Nephron (organoid): ENCODE results near the gene LYPD6.

Source experiments
- H3K27ac Mint-ChIP-seq, 3 experiments: 2 replicates each; pipeline ENCODE4 v1.8.0; 2020; ENCODE audit warnings: mixed read lengths in 3 of 3, mild to moderate bottlenecking in 2 of 3, moderate library complexity in 1 of 3
- H3K27me3 Mint-ChIP-seq: 2 replicates; pipeline ENCODE4 v1.8.0; 2021; ENCODE audit warnings: low read depth, mild to moderate bottlenecking, moderate library complexity, mixed read lengths
- H3K36me3 Mint-ChIP-seq: 2 replicates; pipeline ENCODE4 v1.8.0; 2020; ENCODE audit warnings: low read depth, mixed read lengths
- H3K4me1 Mint-ChIP-seq: 2 replicates; pipeline ENCODE4 v1.8.0; 2020; ENCODE audit warnings: mixed read lengths
- H3K4me3 Mint-ChIP-seq, 3 experiments: 2 replicates each; pipeline ENCODE4 v1.8.0; 2020; ENCODE audit warnings: mild to moderate bottlenecking in 3 of 3, mixed read lengths in 3 of 3, moderate library complexity in 2 of 3
- H3K9me3 Mint-ChIP-seq: 2 replicates; pipeline ENCODE4 v1.8.0; 2020; ENCODE audit warnings: mixed read lengths
- TF ChIP-seq, protein P1 (sequence below), 3 experiments: fragments of 200-600 bp; sonication (generic); IDR thresholded peaks; one replicate each; pipeline ENCODE4 v1.5.0; 2021; ENCODE audit warnings: antibody characterized with exemption in 3 of 3; ENCODE audit not compliant: unreplicated experiment in 3 of 3

LYPD6 gene

GRCh38 chr2:149507974-149508373 is 177.6 kb downstream of the LYPD6 start:
- Mint-ChIP-seq H3K4me3 (no peak overlapping the region), H3K27me3 (no peaks in the 10 kb centered on the region), H3K4me1 (no peaks in the 10 kb centered on the region), H3K36me3 (no peaks in the 10 kb centered on the region), H3K9me3 (peaks cover 6% of the 10 kb centered on the region), H3K27ac (no peak overlapping the region)
- TF ChIP-seq, protein P1, sequence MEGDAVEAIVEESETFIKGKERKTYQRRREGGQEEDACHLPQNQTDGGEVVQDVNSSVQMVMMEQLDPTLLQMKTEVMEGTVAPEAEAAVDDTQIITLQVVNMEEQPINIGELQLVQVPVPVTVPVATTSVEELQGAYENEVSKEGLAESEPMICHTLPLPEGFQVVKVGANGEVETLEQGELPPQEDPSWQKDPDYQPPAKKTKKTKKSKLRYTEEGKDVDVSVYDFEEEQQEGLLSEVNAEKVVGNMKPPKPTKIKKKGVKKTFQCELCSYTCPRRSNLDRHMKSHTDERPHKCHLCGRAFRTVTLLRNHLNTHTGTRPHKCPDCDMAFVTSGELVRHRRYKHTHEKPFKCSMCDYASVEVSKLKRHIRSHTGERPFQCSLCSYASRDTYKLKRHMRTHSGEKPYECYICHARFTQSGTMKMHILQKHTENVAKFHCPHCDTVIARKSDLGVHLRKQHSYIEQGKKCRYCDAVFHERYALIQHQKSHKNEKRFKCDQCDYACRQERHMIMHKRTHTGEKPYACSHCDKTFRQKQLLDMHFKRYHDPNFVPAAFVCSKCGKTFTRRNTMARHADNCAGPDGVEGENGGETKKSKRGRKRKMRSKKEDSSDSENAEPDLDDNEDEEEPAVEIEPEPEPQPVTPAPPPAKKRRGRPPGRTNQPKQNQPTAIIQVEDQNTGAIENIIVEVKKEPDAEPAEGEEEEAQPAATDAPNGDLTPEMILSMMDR (IDR thresholded peaks at IDR 0.05; ENCODE audit: unreplicated experiment in 3 of 3), result no peak

GRCh38 chr2:149513461-149513860 is 183.1 kb downstream of the LYPD6 start:
- H3K4me3 Mint-ChIP-seq, result no peak overlapping the region

More at GRCh38 chr2:149513461-149513860, 183.1 kb downstream of the LYPD6 start:
- Mint-ChIP-seq H3K27ac (no peak overlapping the region), H3K4me1 (no peaks in the 10 kb centered on the region), H3K9me3 (peaks cover 5% of the 10 kb centered on the region), H3K36me3 (no peaks in the 10 kb centered on the region), H3K27me3 (no peaks in the 10 kb centered on the region)
- TF ChIP-seq, protein P1 (IDR thresholded peaks at IDR 0.05; ENCODE audit: unreplicated experiment in 3 of 3), result no peak
